HL-60 (cell line): Measurements from ENCODE around the gene NALCN.

Source experiments
- DNase-seq, 2 experiments: peaks; one replicate each; pipeline ENCODE4 v3.0.0-alpha.2; 2010 to 2020; ENCODE audit warnings: low read depth in 1 of 2, low spot score in 1 of 2
- H3K27ac ChIP-seq: fragments of 250-450 bp; sonication (Bioruptor Pico); replicated peaks from 2 replicates; pipeline ENCODE4 v1.5.1; 2020; ENCODE audit warnings: mild to moderate bottlenecking, moderate library complexity
- H3K27me3 ChIP-seq: fragments of 250-450 bp; sonication (Bioruptor Pico); 2 replicates; pipeline ENCODE4 v1.5.1; 2021; ENCODE audit warnings: mild to moderate bottlenecking, moderate library complexity; ENCODE audit not compliant: insufficient read depth, poor library complexity, severe bottlenecking
- H3K4me3 ChIP-seq: replicated peaks from 2 replicates; pipeline ENCODE4 v1.5.1; 2011; ENCODE audit warnings: mild to moderate bottlenecking, control low read depth, low read length; ENCODE audit not compliant: insufficient read depth
- CTCF ChIP-seq: IDR thresholded peaks from one replicate; pipeline ENCODE4 v1.5.1; 2011; ENCODE audit warnings: low read length, control low read depth, inconsistent platforms; ENCODE audit not compliant: insufficient read depth
- GABPA ChIP-seq: IDR thresholded peaks from 2 replicates; pipeline ENCODE4 v1.6.1; 2012; ENCODE audit warnings: low read depth
- POLR2AphosphoS5 ChIP-seq: IDR thresholded peaks from 2 replicates; pipeline ENCODE4 v1.6.1; 2012; ENCODE audit warnings: low read depth
- REST ChIP-seq: IDR thresholded peaks from 2 replicates; pipeline ENCODE4 v1.6.1; 2012; ENCODE audit warnings: low read depth; ENCODE audit not compliant: insufficient replicate concordance
- SPI1 ChIP-seq: IDR thresholded peaks from 2 replicates; pipeline ENCODE4 v1.6.1; 2012; ENCODE audit warnings: low read depth, mild to moderate bottlenecking, borderline replicate concordance

NALCN gene

GRCh38 chr13:101202590-101202989, 213.7 kb downstream of the NALCN start:
- H3K27ac ChIP-seq: no peak overlapping the region
- no peak overlapping the region for H3K4me3 ChIP-seq
- TF ChIP-seq POLR2AphosphoS5: no peak
- TF ChIP-seq GABPA: no peak
- TF ChIP-seq SPI1: no peak
- no peak for TF ChIP-seq REST
- TF ChIP-seq CTCF: no peak
- no peaks in the 10 kb centered on the region for H3K27me3 ChIP-seq
- no peak for DNase-seq

DNA sequence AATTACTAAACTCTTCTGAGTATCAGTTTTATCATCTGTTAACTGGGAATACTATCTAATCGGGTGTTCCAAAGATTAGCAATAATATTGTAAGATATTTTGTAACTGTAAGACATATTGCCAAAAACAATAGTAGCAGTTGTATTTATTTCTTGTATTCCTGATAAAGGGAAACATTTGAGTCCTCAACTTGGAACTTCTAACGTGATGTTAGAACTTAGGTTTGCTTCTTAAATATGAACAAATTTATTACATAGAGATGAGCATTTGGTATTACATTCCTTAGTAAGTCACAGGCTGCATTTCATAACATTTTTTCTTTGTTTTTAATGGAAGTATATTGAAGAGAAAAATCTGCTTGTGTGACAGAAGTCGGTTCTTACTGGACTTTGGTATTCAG, 225.3 kb downstream of the NALCN start:
- TF ChIP-seq SPI1 (no peak), CTCF (no peak), REST (no peak), POLR2AphosphoS5 (no peak), GABPA (no peak)
- no peak overlapping the region for H3K27ac ChIP-seq
- no peak overlapping the region for H3K4me3 ChIP-seq
- no peaks in the 10 kb centered on the region for H3K27me3 ChIP-seq
- no peak for DNase-seq

DNA sequence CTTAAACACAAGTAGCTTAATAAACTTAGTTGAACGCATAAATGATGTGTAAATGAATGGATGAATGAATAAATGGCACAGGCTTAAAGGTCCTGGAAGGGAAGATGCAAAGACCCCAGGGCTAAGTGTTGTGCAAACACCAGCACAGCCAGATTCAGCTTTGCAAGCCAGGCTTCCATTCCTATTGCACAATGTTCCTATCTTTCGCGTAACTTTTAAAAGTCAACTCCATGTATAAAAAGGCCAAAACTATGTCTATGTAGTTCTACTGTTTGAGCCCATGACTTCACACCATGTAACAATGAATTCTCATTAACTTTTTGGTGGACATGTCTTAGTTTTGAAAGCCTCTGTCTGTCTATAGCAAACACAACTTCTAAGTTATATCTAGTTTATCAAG, 226.0 kb downstream of the NALCN start:
- H3K27ac ChIP-seq: no peak overlapping the region
- DNase-seq: no peak
- TF ChIP-seq REST (no peak), POLR2AphosphoS5 (no peak), GABPA (no peak), CTCF (no peak), SPI1 (no peak)
- H3K27me3 ChIP-seq: no peaks in the 10 kb centered on the region
- no peak overlapping the region for H3K4me3 ChIP-seq
